Naive B cell (primary cell): ENCODE results near the gene CDH15. TPM values are rescaled to one million over a fixed set of nuclear protein-coding genes. Genes with fewer than 3 reads are reported as not detected.

Experiments
- ATAC-seq, 2 donors: fragments of 150-1000 bp; cut with Tn5 transposase; 2 replicates each; pipeline ENCODE4 v1.10.0; 2021; ENCODE audit warnings: low read depth in 2 of 2, mild to moderate bottlenecking in 2 of 2, moderate library complexity in 2 of 2
- DNase-seq: peaks from one replicate; pipeline ENCODE4 v3.0.0; 2022
- H3K27ac Mint-ChIP-seq, 6 donors: one replicate each; pipeline ENCODE4 v1.8.0; 2020 to 2022; ENCODE audit warnings: mild to moderate bottlenecking in 6 of 6, mixed read lengths in 6 of 6, moderate library complexity in 5 of 6, inconsistent platforms in 2 of 6
- H3K27me3 Mint-ChIP-seq, 3 donors: one replicate each; pipeline ENCODE4 v1.8.0; 2021 to 2022; ENCODE audit warnings: mixed read lengths in 3 of 3, mild to moderate bottlenecking in 1 of 3
- H3K36me3 Mint-ChIP-seq, 2 donors: one replicate each; pipeline ENCODE4 v1.8.0; 2020 to 2022; ENCODE audit warnings: mixed read lengths in 2 of 2, inconsistent platforms in 1 of 2, mild to moderate bottlenecking in 1 of 2
- H3K4me1 Mint-ChIP-seq, 3 donors: one replicate each; pipeline ENCODE4 v1.8.0; 2020 to 2022; ENCODE audit warnings: mixed read lengths in 3 of 3, inconsistent platforms in 1 of 3, mild to moderate bottlenecking in 1 of 3, moderate library complexity in 1 of 3
- H3K4me3 Mint-ChIP-seq, 8 donors: one replicate each; pipeline ENCODE4 v1.8.0; 2020 to 2022; ENCODE audit warnings: mild to moderate bottlenecking in 8 of 8, mixed read lengths in 8 of 8, moderate library complexity in 8 of 8, inconsistent platforms in 2 of 8
- H3K9me3 Mint-ChIP-seq, 7 donors: one replicate each; pipeline ENCODE4 v1.8.0; 2020 to 2022; ENCODE audit warnings: mixed read lengths in 7 of 7, mild to moderate bottlenecking in 5 of 7, inconsistent platforms in 2 of 7, moderate library complexity in 1 of 7
- polyA plus RNA-seq, 6 donors: library from polyadenylated mRNA; unstranded; fragments of 300-500 nt; fragmentation: Illumina TruSeq; gene quantifications; one replicate each; pipeline ENCODE4 v1.2.3, GENCODE V29; 2021; ENCODE audit warnings: low read depth in 6 of 6

The CDH15 gene
- polyA plus RNA-seq, 6 donors from 2014 or later: not detected

- Mint-ChIP-seq H3K9me3 (peaks cover 4 to 6% (median 4%) of the 10 kb centered on the region in 7 donors), H3K27me3 (no peaks in the 10 kb centered on the region), H3K4me3 (no peak overlapping the region), H3K36me3 (peaks cover 11 to 24% of the 10 kb centered on the region in 2 donors), H3K27ac (no peak overlapping the region), H3K4me1 (peaks cover 4 to 5% (median 5%) of the 10 kb centered on the region in 3 donors)
- DNase-seq: no peak
- ATAC-seq: no peak
Measured at GRCh38 chr16:89143911-89144675, 27.5 kb upstream of the CDH15 start.

- Mint-ChIP-seq H3K4me1 (peaks cover 4 to 8% (median 5%) of the 10 kb centered on the region in 3 donors), H3K36me3 (peaks cover 17 to 29% of the 10 kb centered on the region in 2 donors), H3K9me3 (peaks cover 9 to 10% (median 10%) of the 10 kb centered on the region in 7 donors), H3K27me3 (no peaks in the 10 kb centered on the region), H3K4me3 (no peak overlapping the region), H3K27ac (no peak overlapping the region)
- ATAC-seq: no peak
- DNase-seq: no peak
Measured at GRCh38 chr16:89144681-89145080, 26.9 kb upstream of the CDH15 start.

- peaks cover 4 to 8% (median 5%) of the 10 kb centered on the region in 3 donors for H3K4me1 Mint-ChIP-seq
- peak overlapping the region in 1 of 6 donors; percentile 59 for H3K27ac Mint-ChIP-seq
- peaks cover 9 to 11% (median 10%) of the 10 kb centered on the region in 7 donors for H3K9me3 Mint-ChIP-seq
- no peak for ATAC-seq
- no peak for DNase-seq
- H3K4me3 Mint-ChIP-seq: no peak overlapping the region
- H3K36me3 Mint-ChIP-seq: peaks cover 17 to 38% of the 10 kb centered on the region in 2 donors
- no peaks in the 10 kb centered on the region for H3K27me3 Mint-ChIP-seq
Measured at GRCh38 chr16:89145406-89146161, 26.0 kb upstream of the CDH15 start.

GRCh38 chr16:89146211-89147005 lies 25.1 kb upstream of the CDH15 start:
- H3K9me3 Mint-ChIP-seq: peaks cover 9 to 11% (median 10%) of the 10 kb centered on the region in 7 donors
- no peak for DNase-seq
- peaks cover 24 to 47% of the 10 kb centered on the region in 2 donors for H3K36me3 Mint-ChIP-seq
- H3K27ac Mint-ChIP-seq: peak overlapping the region in 2 of 6 donors; percentile 59 to 76
- ATAC-seq: no peak
- H3K4me3 Mint-ChIP-seq: no peak overlapping the region
- peaks cover 4 to 8% (median 5%) of the 10 kb centered on the region in 3 donors for H3K4me1 Mint-ChIP-seq
- no peaks in the 10 kb centered on the region for H3K27me3 Mint-ChIP-seq

- Mint-ChIP-seq H3K27ac (peak overlapping the region in 3 of 6 donors; percentile 36 to 83 (median 76)), H3K9me3 (peaks cover 9 to 11% (median 10%) of the 10 kb centered on the region in 7 donors), H3K4me3 (no peak overlapping the region), H3K27me3 (no peaks in the 10 kb centered on the region), H3K4me1 (peaks cover 4 to 8% (median 5%) of the 10 kb centered on the region in 3 donors), H3K36me3 (peaks cover 24 to 48% of the 10 kb centered on the region in 2 donors)
- no peak for ATAC-seq
- no peak for DNase-seq
Measured at GRCh38 chr16:89147085-89147817, 24.3 kb upstream of the CDH15 start.

- H3K9me3 Mint-ChIP-seq: peaks cover 9 to 11% (median 10%) of the 10 kb centered on the region in 7 donors
- DNase-seq: no peak
- no peak for ATAC-seq
- H3K4me1 Mint-ChIP-seq: peaks cover under 1 to 12% (median 7%) of the 10 kb centered on the region in 3 donors
- H3K27me3 Mint-ChIP-seq: no peaks in the 10 kb centered on the region
- peaks cover 28 to 48% of the 10 kb centered on the region in 2 donors for H3K36me3 Mint-ChIP-seq
- peak overlapping the region in 1 of 8 donors; percentile 37 for H3K4me3 Mint-ChIP-seq
- H3K27ac Mint-ChIP-seq: peak overlapping the region in 3 of 6 donors; percentile 12 to 94 (median 26)
Measured at GRCh38 chr16:89149386-89149785, 22.2 kb upstream of the CDH15 start.

GRCh38 chr16:89150090-89150835 lies 21.3 kb upstream of the CDH15 start:
- ATAC-seq: no peak
- Mint-ChIP-seq H3K36me3 (peaks cover 28 to 48% of the 10 kb centered on the region in 2 donors), H3K9me3 (peaks cover 9 to 11% (median 10%) of the 10 kb centered on the region in 7 donors), H3K27ac (peak overlapping the region in 2 of 6 donors; percentile 73 to 79), H3K27me3 (no peaks in the 10 kb centered on the region), H3K4me1 (peaks cover 9 to 15% (median 14%) of the 10 kb centered on the region in 3 donors), H3K4me3 (no peak overlapping the region)
- DNase-seq: no peak

GRCh38 chr16:89150981-89151380 lies 20.6 kb upstream of the CDH15 start:
- peak overlapping the region in 3 of 6 donors; percentile 16 to 79 (median 73) for H3K27ac Mint-ChIP-seq
- ATAC-seq: no peak
- peaks cover 9 to 11% (median 10%) of the 10 kb centered on the region in 7 donors for H3K9me3 Mint-ChIP-seq
- DNase-seq: no peak
- H3K27me3 Mint-ChIP-seq: no peaks in the 10 kb centered on the region
- peaks cover 28 to 48% of the 10 kb centered on the region in 2 donors for H3K36me3 Mint-ChIP-seq
- peaks cover 11 to 19% (median 15%) of the 10 kb centered on the region in 3 donors for H3K4me1 Mint-ChIP-seq
- no peak overlapping the region for H3K4me3 Mint-ChIP-seq

- H3K27me3 Mint-ChIP-seq: no peaks in the 10 kb centered on the region
- H3K36me3 Mint-ChIP-seq: peaks cover 23 to 31% of the 10 kb centered on the region in 2 donors
- H3K27ac Mint-ChIP-seq: peak overlapping the region in 3 of 6 donors; percentile 15 to 80 (median 28)
- no peak for DNase-seq
- peaks cover 10 to 17% (median 11%) of the 10 kb centered on the region in 3 donors for H3K4me1 Mint-ChIP-seq
- H3K4me3 Mint-ChIP-seq: no peak overlapping the region
- ATAC-seq: peak; percentile 58 to 75
- H3K9me3 Mint-ChIP-seq: peaks cover 9 to 11% (median 10%) of the 10 kb centered on the region in 7 donors
Measured at GRCh38 chr16:89152831-89153700, 18.5 kb upstream of the CDH15 start.

GRCh38 chr16:89153848-89154271 lies 17.7 kb upstream of the CDH15 start:
- Mint-ChIP-seq H3K27ac (peak overlapping the region in 1 of 6 donors; percentile 49), H3K9me3 (peaks cover 7 to 8% (median 8%) of the 10 kb centered on the region in 7 donors), H3K4me3 (no peak overlapping the region), H3K4me1 (peaks cover 10 to 17% (median 11%) of the 10 kb centered on the region in 3 donors), H3K36me3 (peaks cover 20 to 26% of the 10 kb centered on the region in 2 donors), H3K27me3 (no peaks in the 10 kb centered on the region)
- ATAC-seq (no peak), DNase-seq (no peak)
